NK-92 treated with Interleukin-12 subunit alpha and Interleukin-12 subunit beta, amount 100 ng/mL, for 24 hours (cell line): ENCODE data around the gene MAP6.

ENCODE experiments used
- DNase-seq: peaks from one replicate; lab custom pipeline; 2025; lab: John Stamatoyannopoulos, UW

The MAP6 gene

DNA sequence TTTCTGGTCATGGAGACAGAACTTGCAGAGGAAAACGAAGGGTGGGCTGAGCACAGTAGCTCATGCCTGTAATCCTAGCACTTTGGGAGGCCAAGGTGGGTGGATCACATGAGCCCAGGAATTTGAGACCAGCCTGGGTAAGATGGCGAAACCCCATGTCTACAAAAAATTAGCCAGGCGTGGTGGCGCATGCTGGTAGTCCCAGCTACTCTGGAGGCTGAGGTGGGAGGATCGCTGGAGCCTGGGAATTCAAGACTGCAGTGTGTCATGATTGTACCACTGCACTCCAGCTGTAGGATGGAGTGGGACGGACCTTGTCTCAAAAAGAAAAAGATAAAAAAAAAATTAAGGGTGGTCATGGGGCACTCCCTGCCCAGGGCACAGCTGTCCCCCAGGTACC, 100.9 kb downstream of the MAP6 start:
- DNase-seq: no peak

DNA sequence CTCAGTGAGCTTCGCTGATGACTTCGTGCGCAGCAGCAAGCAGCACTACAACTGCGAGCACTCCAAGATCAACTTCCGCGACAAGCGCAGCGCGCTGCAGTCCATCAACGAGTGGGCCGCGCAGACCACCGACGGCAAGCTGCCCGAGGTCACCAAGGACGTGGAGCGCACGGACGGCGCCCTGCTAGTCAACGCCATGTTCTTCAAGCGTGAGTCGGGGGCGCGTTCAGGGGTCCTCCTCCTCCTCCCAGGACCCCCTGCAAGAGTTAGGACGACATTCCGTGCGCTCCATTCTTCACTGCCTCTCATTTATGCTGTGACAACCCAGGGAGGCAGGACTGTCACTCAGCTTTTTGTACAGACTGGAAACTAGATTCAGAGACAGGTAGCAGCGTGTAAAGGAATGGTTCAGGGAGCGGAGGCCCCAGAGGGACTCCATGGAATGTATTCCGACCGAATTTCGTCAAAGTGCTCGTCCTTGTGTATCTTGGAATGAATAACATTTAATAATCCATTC, 102.0 kb downstream of the MAP6 start:
- DNase-seq: no peak

DNA sequence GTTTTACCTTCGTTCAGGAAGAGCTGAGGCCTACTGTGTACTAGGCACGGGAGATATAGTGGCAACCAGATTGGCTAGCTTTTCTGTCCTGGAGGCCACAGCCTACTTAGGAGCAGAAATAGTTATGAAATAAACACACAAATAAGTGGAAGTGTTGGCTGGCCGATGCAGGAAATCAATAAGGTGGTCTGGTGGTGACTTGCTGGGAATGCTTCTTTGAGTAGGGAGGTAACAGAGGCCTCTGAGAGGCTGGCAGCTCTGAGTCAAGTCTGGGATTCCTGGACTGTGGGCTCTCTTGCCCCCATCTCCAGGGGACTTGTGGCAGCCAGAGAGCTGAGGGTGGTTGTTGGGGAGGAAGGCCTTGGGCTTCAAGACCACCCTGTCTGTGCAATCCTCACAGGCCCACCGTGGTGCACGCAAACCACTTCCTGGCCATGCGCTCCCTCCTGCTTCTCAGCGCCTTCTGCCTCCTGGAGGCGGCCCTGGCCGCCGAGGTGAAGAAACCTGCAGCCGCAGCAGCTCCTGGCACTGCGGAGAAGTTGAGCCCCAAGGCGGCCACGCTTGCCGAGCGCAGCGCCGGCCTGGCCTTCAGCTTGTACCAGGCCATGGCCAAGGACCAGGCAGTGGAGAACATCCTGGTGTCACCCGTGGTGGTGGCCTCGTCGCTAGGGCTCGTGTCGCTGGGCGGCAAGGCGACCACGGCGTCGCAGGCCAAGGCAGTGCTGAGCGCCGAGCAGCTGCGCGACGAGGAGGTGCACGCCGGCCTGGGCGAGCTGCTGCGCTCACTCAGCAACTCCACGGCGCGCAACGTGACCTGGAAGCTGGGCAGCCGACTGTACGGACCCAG, 102.7 kb downstream of the MAP6 start:
- DNase-seq: no peak

DNA sequence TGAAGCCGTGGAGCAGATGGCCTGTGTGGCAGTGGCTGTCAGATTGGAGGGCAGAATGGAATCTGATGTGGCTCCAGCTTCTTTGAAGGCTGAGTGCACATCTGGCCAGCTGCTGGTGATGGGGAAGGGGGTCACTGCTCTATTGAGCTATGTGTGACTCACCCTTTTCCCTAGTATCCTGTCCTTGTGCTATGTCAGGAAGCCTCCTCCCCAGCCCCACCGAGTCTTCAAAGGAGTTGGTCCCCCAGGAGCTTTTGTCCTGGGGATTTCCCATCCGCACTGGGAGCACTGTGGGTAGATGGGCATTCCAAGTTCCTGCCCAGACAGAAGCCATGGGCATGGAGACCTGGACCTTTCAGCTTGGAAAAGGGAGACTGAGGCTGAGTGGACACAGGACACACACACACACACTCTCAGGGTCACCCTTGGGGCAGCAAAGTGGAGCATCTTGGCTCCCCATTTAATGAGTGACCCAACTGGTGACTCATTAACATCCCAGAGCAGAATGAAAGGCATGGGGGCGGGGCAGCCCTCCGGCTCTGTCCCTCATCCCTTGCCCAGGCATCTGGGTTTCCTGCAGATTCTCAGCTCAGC, 103.5 kb downstream of the MAP6 start:
- DNase-seq: no peak

DNA sequence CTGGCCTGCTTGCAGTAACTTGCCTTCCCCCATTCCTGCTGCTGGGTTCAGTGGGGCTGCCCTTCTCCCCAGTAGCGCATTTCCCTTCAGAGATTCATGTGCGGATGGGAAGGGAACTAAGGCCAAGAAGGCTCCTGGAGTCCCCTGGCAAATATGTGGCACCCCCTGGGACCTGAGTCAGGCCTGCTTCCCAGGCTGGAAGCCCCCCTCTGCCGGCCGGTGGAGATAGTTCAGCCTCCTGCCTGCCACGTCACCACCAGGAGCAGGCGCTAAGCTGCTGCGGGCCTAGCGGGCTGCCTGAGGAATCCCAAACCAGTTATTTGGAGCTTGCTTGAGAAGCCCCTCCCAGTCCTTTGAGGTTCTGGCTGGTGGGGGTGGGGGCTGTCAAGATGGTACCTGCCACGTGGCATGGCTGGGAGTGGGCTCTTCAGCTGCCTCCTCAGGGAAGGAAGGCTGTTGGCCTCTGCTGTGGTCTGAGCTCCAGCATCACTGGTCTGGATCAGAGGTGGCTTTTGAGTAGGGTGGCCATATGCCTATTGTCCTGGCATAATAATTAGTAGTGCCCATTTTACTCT, 104.8 kb downstream of the MAP6 start:
- no peak for DNase-seq

DNA sequence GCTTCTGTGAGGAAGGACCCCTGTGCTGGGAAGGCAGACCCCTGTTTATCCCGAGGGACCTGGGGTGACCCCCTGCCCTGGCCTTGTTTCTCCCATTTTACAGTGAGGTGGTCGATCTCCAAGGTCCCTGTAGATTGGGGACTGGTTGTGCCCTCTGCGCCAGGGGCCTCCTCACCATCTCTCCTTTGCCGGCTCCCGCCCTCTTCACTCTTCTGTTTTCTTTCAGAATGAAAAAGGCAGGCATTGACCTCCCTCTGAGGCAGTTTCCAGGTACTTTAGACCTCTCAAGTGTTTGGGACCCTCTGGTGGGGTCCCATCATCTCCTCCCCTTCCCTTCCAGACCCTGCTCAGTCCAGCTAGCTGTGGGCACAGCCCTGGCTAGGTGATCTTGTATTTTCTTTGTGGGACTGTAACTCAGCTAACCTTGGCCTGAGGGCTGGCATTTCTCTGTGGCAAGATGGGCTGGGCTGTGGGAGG, 105.3 kb downstream of the MAP6 start:
- no peak for DNase-seq

DNA sequence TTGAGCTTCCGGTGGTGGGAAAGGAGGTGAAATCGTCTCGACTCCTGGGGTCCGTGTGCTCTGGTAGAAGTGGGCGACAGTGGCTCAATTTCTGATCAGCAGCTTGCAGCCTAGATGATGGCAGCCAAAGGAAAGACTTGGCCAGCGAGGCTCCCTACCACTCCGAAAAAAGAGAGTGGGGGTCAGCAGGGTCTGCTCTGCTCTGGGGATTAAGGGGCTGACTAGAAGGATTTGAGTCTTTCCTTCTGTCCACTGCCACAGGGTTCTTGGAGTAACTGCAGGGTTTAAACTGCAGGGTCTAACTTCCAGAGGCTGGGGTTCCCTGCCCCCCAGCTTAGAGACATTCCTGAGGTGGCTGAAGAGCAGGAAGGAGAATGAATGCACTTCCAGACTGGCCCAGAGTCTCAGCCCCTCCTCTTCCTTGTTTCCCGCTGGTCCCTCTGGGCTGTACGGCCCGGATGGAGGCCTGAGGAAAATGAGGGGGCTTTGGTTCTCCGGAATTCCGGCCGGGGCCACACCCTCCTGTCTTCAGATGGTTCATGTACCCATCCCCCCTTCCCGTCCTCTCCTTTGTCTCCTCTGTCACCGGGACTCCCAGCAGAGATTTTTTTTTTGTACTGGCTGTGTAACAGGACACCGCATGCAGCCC, 105.9 kb downstream of the MAP6 start:
- DNase-seq: no peak

DNA sequence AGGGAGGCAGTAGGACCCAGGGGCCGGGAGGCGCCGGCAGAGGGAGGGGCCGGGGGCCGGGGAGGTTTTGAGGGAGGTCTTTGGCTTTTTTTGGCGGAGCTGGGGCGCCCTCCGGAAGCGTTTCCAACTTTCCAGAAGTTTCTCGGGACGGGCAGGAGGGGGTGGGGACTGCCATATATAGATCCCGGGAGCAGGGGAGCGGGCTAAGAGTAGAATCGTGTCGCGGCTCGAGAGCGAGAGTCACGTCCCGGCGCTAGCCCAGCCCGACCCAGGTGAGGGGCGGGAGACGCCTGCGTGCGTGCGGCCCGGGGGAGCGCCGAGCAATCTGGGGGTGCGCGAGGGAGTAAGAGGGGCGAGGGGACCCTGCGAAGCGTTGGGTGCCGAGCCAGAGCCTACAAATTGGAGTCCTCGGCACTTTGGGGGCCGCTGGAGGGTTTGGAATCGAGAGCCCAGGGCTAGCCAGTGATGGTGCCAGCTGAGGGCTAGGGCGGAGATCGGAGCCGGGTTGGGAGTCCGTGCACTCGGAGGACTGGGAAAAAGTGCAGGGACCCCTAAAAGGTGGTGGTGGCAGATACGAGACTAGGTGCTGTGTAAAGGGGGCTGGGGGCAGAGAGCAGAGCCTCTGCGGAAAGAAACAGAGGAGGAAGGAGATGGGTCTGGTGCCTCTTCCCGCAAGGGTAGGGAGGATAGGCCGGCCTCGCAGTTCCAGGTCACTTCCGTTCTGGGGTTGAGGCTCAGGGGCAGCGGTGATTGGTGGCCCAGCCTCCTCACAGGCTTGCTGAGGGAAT, 106.6 kb downstream of the MAP6 start, which contains the start of gene SERPINH1:
Gene SERPINH1, plus strand, starts transcription at position 206 of the 788 bp plus-strand sequence. CDS start 4,097 bp downstream, outside the sequence.
- DNase-seq: no peak

DNA sequence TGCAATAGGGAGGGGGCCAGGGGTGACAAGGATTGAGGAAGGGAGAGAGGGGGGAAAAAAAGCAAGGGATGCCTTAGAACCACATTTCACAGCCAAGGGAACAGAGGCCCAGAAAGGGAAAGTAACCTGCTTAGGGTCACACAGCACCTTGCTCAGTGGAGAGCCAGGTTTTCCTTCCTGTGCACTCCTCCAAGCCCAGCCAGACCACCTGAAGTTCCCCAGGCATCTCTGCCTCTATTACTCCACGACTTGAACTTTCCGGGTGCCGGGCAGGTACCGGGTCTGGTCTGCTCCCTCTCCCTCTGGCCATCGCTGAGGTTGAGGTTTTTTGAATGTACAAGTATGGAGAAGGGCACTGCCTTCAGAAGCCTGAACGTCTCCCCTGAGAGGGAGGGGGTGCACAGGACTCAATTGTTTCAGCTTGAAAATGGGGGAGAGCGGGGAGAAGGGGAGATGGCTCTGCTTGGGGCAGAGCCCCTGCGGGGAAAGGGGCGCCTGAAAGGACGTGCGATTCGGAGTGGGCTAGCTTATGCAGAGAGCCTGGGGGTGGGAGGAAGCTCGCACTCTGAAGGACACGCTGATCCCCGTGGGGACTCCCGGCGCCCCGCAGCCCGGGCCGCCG, 107.3 kb downstream of the MAP6 start:
- no peak for DNase-seq

DNA sequence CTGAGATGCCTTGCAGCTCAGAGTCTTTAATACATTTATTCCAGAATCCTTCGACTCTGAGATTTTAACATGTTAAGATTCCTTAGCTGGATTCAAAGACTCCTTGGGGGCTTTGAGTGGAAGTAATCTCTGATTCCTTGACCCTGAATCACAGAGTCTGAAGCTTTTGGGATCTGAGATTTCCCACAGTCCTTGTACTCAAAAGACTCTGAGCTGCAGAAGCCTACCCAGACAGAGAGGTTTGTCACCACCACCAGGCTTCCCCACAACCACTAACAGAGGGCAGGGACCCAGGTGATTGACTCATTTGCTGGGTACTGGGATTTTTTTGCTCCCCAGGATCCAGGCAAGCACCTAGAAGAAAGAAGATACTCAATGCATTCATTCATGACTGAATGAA, 108.2 kb downstream of the MAP6 start:
- no peak for DNase-seq

DNA sequence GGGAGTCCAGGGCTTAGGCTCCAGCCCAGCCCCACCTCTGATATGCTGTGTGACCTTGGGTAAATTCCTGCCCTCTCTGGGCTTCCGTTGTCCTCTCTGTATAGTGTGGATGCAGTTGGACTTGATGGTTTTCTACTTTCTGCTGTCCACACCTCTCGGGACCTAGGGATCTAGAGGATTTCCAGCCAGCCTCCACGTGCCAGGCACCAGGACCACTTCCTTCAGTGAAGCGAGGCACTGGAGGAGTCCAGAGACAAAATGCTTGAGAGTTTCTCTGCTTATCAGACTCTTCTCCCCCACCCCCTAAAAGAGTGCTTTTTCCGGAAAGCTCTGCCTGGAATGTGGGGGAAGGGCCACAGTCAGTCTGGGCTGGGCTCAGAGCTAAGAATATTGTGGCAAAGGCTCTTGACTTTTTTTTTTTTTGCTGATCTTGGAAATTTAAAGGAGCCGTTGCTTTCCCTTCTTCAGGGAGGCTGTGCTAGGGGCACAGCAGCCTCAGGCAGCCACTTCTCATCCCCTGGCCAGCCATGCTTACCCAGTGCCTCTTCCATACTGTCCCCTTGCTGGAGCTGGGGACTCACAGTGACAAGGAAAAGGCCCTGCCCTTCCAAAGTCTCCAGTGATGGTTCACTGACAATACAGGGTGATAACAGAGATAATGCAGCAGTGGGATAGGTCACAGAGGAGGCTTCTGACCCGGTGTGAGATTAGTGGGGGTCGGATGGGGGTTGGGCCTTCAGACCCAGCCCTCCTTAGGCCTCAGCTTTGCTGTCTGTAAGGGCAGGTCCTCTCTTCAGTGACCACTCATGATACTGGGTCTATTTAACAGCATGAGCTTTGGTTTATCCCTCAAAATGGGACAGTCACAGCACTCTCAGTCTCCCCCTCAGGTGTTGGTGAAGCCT, 109.6 kb downstream of the MAP6 start:
- DNase-seq: no peak

DNA sequence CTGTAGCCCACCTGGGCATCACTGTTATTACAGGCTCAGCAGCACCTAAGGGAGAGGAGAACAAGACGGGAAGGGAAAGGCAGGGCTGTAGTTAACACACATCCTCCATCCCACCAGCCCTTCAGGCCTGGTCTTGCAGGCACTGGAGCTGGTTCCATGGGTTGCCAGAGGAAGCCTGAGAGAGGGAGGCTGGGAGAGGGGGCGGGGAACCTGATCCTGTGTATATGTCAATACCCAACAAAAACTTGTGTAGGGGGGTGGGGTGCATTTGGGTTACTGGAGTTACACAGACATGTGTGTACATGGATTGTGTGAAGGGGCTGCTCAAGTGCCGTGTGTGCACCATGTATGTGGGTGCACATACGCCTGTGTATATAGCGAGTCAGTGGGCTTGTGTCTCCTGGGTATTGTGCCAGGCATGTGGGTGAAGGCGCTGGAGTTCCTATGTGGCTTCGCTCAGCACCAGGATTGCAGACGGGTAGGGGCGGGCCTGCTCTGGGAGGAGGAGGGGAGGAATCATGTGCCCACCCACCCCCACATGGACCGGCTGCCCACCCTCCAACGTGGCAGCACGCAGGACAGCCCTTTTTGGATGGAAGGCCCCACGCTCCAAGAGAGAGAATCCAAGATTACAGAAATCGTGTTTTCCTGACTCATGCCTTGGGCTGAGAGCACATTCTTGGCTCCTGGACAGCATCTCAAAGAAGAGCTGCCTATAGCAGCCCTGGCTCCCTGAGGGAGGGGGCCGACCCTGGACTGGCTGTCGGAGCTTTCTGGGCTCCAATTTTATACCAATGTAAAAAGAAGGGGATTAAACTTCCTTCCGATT, 111.0 kb downstream of the MAP6 start:
- no peak for DNase-seq

DNA sequence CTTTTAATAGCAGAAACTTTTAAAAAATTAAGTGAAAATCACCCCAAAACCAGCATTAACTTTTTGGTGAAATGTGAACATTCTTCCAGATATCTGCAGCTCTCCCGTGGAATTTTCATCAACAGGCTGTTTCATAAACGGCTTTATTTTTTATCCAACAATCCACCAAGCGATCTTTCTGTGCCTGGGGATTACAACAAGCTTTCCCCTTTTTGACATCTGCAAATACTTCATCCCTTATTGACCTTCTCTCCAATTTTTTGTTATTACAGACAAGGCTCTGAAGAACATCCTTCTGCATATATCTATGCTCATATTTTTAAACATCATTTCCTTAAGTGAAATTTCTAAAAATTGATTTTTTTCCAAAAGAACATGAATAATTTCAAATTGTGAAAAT, 112.6 kb downstream of the MAP6 start:
- DNase-seq: no peak

DNA sequence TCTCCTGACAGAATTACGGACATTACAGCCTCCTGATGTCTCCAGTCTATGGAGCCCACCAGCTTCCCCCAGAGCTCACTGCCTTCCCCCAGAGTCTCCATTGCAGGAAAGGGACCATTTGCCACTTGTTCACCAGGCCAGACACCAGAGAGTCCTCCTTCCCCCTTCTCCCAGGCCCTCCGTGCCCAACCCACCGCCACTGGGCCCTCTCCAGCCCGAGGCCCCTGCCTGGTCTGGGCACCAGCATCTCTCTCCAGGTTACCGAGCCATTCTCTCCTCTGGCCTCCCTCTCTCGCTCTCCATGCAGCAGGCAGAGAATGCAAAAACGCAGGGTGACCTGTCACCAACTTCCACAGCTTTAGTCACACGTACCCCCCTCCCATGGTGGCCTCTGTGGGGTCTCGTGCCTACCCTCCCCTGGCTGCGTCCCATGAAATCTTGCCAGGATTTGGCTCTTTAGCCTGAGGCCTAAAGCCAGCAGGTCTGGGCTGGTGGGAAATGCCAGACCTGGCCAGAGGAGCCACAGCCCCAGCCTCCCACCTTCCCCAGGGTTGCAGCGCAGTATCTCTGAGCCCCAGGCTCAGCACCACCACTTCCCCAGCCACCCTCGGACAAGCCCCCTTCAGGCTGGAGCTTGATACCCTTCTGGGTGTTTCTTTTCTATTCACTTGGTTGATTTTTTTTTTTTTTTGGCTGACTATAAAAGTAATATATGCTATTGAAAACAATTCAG, 113.6 kb downstream of the MAP6 start:
- no peak for DNase-seq

DNA sequence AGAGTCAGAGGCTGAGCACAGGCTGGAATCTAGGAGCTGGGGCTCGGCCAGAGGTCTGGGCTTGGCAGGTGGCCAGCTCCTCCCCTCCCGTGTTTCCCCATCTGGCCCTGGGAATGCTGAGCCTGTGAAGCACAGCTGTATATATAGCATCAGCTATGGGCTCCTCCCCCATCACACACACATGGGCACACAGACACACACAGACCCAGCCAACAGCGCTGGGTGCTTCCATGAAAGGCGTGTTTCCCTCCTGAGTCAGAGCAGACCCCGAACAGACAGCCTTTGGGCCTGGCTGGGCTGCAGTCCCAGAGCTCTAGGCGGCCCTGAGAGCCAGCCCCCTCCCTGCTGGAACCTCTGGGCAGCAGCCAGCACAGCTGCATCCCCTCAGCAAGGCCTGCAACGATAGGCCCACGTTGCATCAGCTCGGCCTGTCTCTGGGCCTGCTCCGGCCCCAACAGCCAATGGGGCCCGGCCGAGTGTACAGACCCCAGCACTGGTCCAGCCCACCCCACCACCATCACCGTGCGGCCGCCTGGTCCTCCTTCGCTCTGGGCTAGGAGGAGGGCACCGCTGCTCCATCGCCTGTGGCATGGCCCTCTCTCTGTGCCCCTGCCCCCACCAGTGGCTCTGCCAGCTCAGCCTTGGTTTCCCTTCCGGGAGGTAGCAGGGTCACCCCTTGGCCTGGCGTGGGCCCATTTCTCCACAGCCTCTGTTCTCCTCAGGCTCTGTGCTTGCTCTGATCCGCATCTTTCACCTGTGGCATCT, 114.4 kb downstream of the MAP6 start:
- no peak for DNase-seq

DNA sequence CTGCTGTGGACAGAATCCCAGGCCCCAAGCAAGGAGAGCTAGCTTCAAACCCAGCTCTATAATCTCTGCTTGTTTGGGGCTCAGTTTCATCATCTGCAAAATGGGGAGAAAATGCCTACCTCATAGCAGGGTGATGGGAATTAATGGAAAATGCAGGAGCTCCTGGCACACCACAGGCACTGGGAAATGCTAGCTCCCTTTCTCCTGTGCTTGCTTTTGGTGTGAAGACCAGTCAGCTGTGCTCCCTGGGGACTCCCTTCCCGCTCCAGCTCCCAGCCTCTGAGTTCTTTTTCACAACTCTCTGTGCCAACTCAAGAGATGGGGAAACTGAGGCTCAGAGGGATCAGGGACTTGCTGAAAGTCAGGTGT, 115.0 kb downstream of the MAP6 start:
- no peak for DNase-seq

DNA sequence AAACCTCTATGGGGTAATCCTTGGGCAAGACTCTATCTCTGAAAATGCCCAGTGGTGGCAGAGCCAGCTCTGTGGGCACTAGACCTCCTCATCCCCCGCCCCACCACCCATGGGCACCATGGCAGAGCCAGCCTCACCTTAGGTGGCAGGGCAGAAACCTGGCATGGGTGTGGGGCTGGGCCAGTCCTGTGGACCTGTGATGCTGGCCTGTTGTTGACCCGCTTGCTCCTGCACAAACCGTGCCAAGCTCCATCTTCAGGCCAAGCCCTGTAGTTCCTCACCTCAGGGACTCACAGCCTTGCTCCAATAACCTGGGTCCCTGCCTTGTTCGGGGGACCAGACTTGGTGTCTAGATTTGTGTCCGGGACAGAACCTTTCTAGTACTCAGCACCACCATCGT, 115.7 kb downstream of the MAP6 start:
- DNase-seq: no peak
